Ishikawa (cell line): Measurements from ENCODE around the gene CEP57.

ENCODE experiments used
- CEBPB ChIP-seq: IDR thresholded peaks from 2 replicates; pipeline ENCODE4 v1.6.1; 2012
- CREB1 ChIP-seq: IDR thresholded peaks from 2 replicates; pipeline ENCODE4 v1.6.1; 2012; ENCODE audit warnings: low read depth
- EP300 ChIP-seq: IDR thresholded peaks from 2 replicates; pipeline ENCODE4 v1.6.1; 2012; ENCODE audit warnings: borderline replicate concordance
- MAX ChIP-seq: IDR thresholded peaks from 2 replicates; pipeline ENCODE4 v1.6.1; 2012
- TF ChIP-seq, protein P1 (sequence below): IDR thresholded peaks from 2 replicates; pipeline ENCODE4 v1.6.1; 2012
- TF ChIP-seq, protein P2 (sequence below): IDR thresholded peaks from 2 replicates; pipeline ENCODE4 v1.6.1; 2012; ENCODE audit warnings: low read depth, mild to moderate bottlenecking

- TF ChIP-seq MAX (no peak), CEBPB (no peak), CREB1 (no peak), EP300 (no peak)
- TF ChIP-seq, protein P1, sequence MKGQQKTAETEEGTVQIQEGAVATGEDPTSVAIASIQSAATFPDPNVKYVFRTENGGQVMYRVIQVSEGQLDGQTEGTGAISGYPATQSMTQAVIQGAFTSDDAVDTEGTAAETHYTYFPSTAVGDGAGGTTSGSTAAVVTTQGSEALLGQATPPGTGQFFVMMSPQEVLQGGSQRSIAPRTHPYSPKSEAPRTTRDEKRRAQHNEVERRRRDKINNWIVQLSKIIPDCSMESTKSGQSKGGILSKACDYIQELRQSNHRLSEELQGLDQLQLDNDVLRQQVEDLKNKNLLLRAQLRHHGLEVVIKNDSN: no peak
- TF ChIP-seq, protein P2, sequence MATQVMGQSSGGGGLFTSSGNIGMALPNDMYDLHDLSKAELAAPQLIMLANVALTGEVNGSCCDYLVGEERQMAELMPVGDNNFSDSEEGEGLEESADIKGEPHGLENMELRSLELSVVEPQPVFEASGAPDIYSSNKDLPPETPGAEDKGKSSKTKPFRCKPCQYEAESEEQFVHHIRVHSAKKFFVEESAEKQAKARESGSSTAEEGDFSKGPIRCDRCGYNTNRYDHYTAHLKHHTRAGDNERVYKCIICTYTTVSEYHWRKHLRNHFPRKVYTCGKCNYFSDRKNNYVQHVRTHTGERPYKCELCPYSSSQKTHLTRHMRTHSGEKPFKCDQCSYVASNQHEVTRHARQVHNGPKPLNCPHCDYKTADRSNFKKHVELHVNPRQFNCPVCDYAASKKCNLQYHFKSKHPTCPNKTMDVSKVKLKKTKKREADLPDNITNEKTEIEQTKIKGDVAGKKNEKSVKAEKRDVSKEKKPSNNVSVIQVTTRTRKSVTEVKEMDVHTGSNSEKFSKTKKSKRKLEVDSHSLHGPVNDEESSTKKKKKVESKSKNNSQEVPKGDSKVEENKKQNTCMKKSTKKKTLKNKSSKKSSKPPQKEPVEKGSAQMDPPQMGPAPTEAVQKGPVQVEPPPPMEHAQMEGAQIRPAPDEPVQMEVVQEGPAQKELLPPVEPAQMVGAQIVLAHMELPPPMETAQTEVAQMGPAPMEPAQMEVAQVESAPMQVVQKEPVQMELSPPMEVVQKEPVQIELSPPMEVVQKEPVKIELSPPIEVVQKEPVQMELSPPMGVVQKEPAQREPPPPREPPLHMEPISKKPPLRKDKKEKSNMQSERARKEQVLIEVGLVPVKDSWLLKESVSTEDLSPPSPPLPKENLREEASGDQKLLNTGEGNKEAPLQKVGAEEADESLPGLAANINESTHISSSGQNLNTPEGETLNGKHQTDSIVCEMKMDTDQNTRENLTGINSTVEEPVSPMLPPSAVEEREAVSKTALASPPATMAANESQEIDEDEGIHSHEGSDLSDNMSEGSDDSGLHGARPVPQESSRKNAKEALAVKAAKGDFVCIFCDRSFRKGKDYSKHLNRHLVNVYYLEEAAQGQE: no peak
These were observed 37.4 kb downstream of the CEP57 start for GRCh38 chr11:95827696-95828095.
